ENCODE data around the gene OXCT1. TPM values are rescaled to one million over a fixed set of nuclear protein-coding genes. Genes with fewer than 3 reads are reported as not detected.

The OXCT1 gene
- total and polyA plus RNA-seq, 2 of the 4 experiments (the other 2 are of a cell fraction), result 14.2 to 16.3 TPM

- Histone ChIP-seq H4K8ac (ENCODE audit: low read depth in 2 of 2, low read length in 2 of 2) (no peak overlapping the region), H4K91ac (ENCODE audit: insufficient read depth, low read depth, low read length) (no peak overlapping the region), H2BK20ac (ENCODE audit: low read depth, low read length) (no peak overlapping the region), H3K4ac (ENCODE audit: low read depth, low read length) (no peak overlapping the region), H3K4me3 (ENCODE audit: insufficient read depth, low read depth, low read length) (no peak overlapping the region), H2BK5ac (ENCODE audit: low read depth, low read length, poor library complexity, severe bottlenecking) (no peak overlapping the region), H3K9ac (ENCODE audit: low read depth, low read length) (no peak overlapping the region), H3K9me1 (ENCODE audit: insufficient read depth, low read length) (no peaks in the 10 kb centered on the region), H4K20me1 (ENCODE audit: insufficient read depth, low read length) (no peaks in the 10 kb centered on the region), H3K27ac (ENCODE audit: insufficient read depth, low read length) (no peak overlapping the region), H2AK5ac (ENCODE audit: low read depth, low read length) (no peak overlapping the region), H3K27me3 (ENCODE audit: control insufficient read depth, insufficient read depth, low read length) (peaks cover 1% of the 10 kb centered on the region), H3K4me2 (ENCODE audit: low read depth, low read length) (no peak overlapping the region), H3K23ac (ENCODE audit: low read depth, low read length) (no peak overlapping the region), H3K18ac (ENCODE audit: low read depth, low read length) (no peak overlapping the region), H3K56ac (ENCODE audit: extremely low read depth, insufficient read depth, low read length) (no peak overlapping the region), H2AK9ac (replicated peaks; ENCODE audit: low read depth, low read length, poor library complexity) (no peak overlapping the region), H3K36me3 (ENCODE audit: control insufficient read depth, insufficient read depth, low read length) (no peaks in the 10 kb centered on the region), H2BK15ac (ENCODE audit: low read depth, low read length) (no peak overlapping the region), H3K79me1 (ENCODE audit: low read depth in 1 of 2, low read length in 2 of 2) (no peaks in the 10 kb centered on the region), H4K5ac (ENCODE audit: low read depth, low read length) (no peak overlapping the region), H2AFZ (replicated peaks; ENCODE audit: low read length, poor library complexity) (no peak overlapping the region), H3K14ac (replicated peaks; ENCODE audit: low read depth, low read length) (no peak overlapping the region), H2BK120ac (ENCODE audit: low read depth, low read length) (no peak overlapping the region), H3K9me3 (ENCODE audit: control insufficient read depth, insufficient read depth, low read length) (no peaks in the 10 kb centered on the region), H3K4me1 (ENCODE audit: control insufficient read depth, insufficient read depth, low read length) (no peaks in the 10 kb centered on the region)
- dilution Hi-C loops (cut with HindIII; ENCODE audit: low sequenced_read_pairs, unreplicated experiment) (no loop called here), intact Hi-C loops (cut with micrococcal nuclease) (no loop called here), in situ Hi-C loops (cut with MboI; ENCODE audit: low sequenced_read_pairs) (no loop called here)
- CTCF ChIA-PET, result interaction anchor here (0.7 kb wide), 1 partner anchor 11 kb away, joined by 3 read pairs; no protein-coding TSS in a partner anchor
- ATAC-seq (ENCODE audit: low read depth) (no peak), DNase-seq (no peak)
- POLR2A ChIA-PET (ENCODE audit: unreplicated experiment), result no interaction called here
- 40% methylated on average over 1 of the region's 2 CpGs; no CpG with 5 or more reads in 1 of the 2 experiments for WGBS, 2 experiments (ENCODE audit: extremely low coverage in 2 of 2, insufficient read length in 1 of 2)
- TF ChIP-seq ELK1 (IDR thresholded peaks at IDR 0.05; ENCODE audit: borderline replicate concordance, low read depth, low read length) (no peak), USF2 (IDR thresholded peaks at IDR 0.05; ENCODE audit: low read depth, low read length) (no peak), RAD21 (IDR thresholded peaks at IDR 0.05; ENCODE audit: low read length) (no peak), CTCF (conservative IDR thresholded peaks at IDR 0.05; ENCODE audit: low read depth, low read length) (no peak), RFX5 (IDR thresholded peaks at IDR 0.05; ENCODE audit: low read depth, low read length) (no peak), NFE2L2 (IDR thresholded peaks at IDR 0.05; ENCODE audit: low read depth, low read length) (no peak), SMC3 (IDR thresholded peaks at IDR 0.05; ENCODE audit: low read depth, low read length) (no peak), FOS (IDR thresholded peaks at IDR 0.05; ENCODE audit: low read depth, low read length) (no peak)
- no TSS peak for BruUV-seq (replicated peaks)
These were observed 6.5 kb upstream of the OXCT1 start for GRCh38 chr5:41876678-41877077.
